Keratinocyte (primary cell): ENCODE data around the gene KLLN. TPM values are rescaled to one million over a fixed set of nuclear protein-coding genes. Genes with fewer than 3 reads are reported as not detected.

Source experiments
- DNase-seq: peaks from one replicate; pipeline ENCODE4 v3.0.0-alpha.2; 2011; ENCODE audit warnings: low read depth, missing footprints, low spot score
- FAIRE-seq: peaks from 2 replicates; lab custom pipeline; 2011; peaks lifted over from hg19 to GRCh38; lab: Jason Lieb, UNC
- H2AFZ ChIP-seq: 2 replicates; pipeline ENCODE4 v1.6.0; 2012; ENCODE audit warnings: low read length, control low read depth, inconsistent platforms; ENCODE audit not compliant: control insufficient read depth
- H3K27ac ChIP-seq: 2 replicates; pipeline ENCODE4 v1.5.1; 2011; ENCODE audit warnings: low read length; ENCODE audit not compliant: control insufficient read depth, insufficient read depth
- H3K27me3 ChIP-seq: 3 replicates; pipeline ENCODE4 v1.6.0; 2011; ENCODE audit warnings: low read length; ENCODE audit not compliant: control insufficient read depth, insufficient read depth; ENCODE audit errors: extremely low read depth
- H3K36me3 ChIP-seq, 2 experiments: 2 replicates in 1 of 2; 3 replicates in 1 of 2; pipeline ENCODE4 v1.5.1; 2011; ENCODE audit warnings: low read length in 2 of 2, mild to moderate bottlenecking in 1 of 2; ENCODE audit not compliant: control insufficient read depth in 2 of 2, insufficient read depth in 2 of 2; ENCODE audit errors: extremely low read depth in 1 of 2
- H3K4me1 ChIP-seq: 3 replicates; pipeline ENCODE4 v1.5.1; 2011; ENCODE audit warnings: low read length; ENCODE audit not compliant: control insufficient read depth, insufficient read depth; ENCODE audit errors: extremely low read depth
- H3K4me2 ChIP-seq: 3 replicates; pipeline ENCODE4 v1.6.0; 2011; ENCODE audit warnings: low read depth, low read length; ENCODE audit not compliant: control insufficient read depth, insufficient read depth; ENCODE audit errors: extremely low read depth
- H3K4me3 ChIP-seq, 3 experiments: fragments of 200-600 bp in 1 of 3; sonication (generic) in 1 of 3; 2 replicates in 2 of 3; 3 replicates in 1 of 3; pipeline ENCODE4 v1.5.1; 2011 to 2016; ENCODE audit warnings: low read length in 3 of 3, mild to moderate bottlenecking in 3 of 3, control low read depth in 2 of 3, inconsistent platforms in 1 of 3, low read depth in 1 of 3, mixed read lengths in 1 of 3, mixed run types in 1 of 3, moderate library complexity in 1 of 3; ENCODE audit not compliant: control insufficient read depth in 2 of 3, insufficient read depth in 2 of 3; ENCODE audit errors: extremely low read depth in 1 of 3
- H3K79me2 ChIP-seq: 2 replicates; pipeline ENCODE4 v1.6.0; 2012; ENCODE audit warnings: low read length; ENCODE audit not compliant: control insufficient read depth, insufficient read depth
- H3K9ac ChIP-seq: 3 replicates; pipeline ENCODE4 v1.6.0; 2011; ENCODE audit warnings: low read length; ENCODE audit not compliant: control insufficient read depth, insufficient read depth; ENCODE audit errors: extremely low read depth
- H3K9me1 ChIP-seq: 3 replicates; pipeline ENCODE4 v1.6.0; 2011; ENCODE audit warnings: low read length; ENCODE audit not compliant: control insufficient read depth, insufficient read depth; ENCODE audit errors: extremely low read depth
- H3K9me3 ChIP-seq: 2 replicates; pipeline ENCODE4 v1.5.1; 2012; ENCODE audit warnings: low read depth, low read length; ENCODE audit not compliant: control insufficient read depth
- H4K20me1 ChIP-seq: 3 replicates; pipeline ENCODE4 v1.6.0; 2011; ENCODE audit warnings: low read length; ENCODE audit not compliant: control insufficient read depth, insufficient read depth; ENCODE audit errors: extremely low read depth
- CTCF ChIP-seq, 3 experiments: IDR thresholded peaks in 1 of 3; conservative IDR thresholded peaks in 1 of 3; optimal IDR thresholded peaks in 1 of 3; 2 replicates in 2 of 3; 3 replicates in 1 of 3; pipeline versions ENCODE3 to v1.5.1; 2011; ENCODE audit warnings: low read length in 3 of 3, mild to moderate bottlenecking in 3 of 3, moderate library complexity in 2 of 3, control low read depth in 1 of 3, inconsistent platforms in 1 of 3; ENCODE audit not compliant: insufficient read depth in 2 of 3; ENCODE audit errors: extremely low read depth in 1 of 3
- EZH2 ChIP-seq: IDR thresholded peaks from one replicate; pipeline ENCODE4 v1.6.1; 2012; ENCODE audit warnings: inconsistent platforms, mild to moderate bottlenecking, low read length, moderate library complexity
- dilution Hi-C: fragments of 300-500 bp; cut with MboI; formaldehyde crosslinking; loops from one replicate; pipeline ENCODE4 v1.7.0; 2020; ENCODE audit warnings: low sequenced_read_pairs; ENCODE audit not compliant: extremely low pct_ligation_motif_present
- polyA plus RNA-seq, 5 experiments: library from polyadenylated mRNA; depleted of rRNA in 3 of 5; stranded (reverse) in 3 of 5; stranded (forward) in 1 of 5; unstranded in 1 of 5; fragments of >200 nt; gene quantifications; 1 replicate in 1 of 5; 2 replicates in 3 of 5; 3 replicates in 1 of 5; pipeline versions ENCODE4 v1.2.1 to v1.2.3, GENCODE V29; 2011 to 2012; ENCODE audit warnings: missing spikeins in 2 of 5, low read depth in 1 of 5, low replicate concordance in 1 of 5

Gene KLLN
- polyA plus RNA-seq, 1 donor (not counting 4 experiments of a cell fraction or from before 2014, with no cell fraction given), result 0.16 TPM

- Histone ChIP-seq H3K4me3 (no peak overlapping the region), H3K27me3 (no peaks in the 10 kb centered on the region), H3K36me3 (peaks cover 2 to 7% of the 10 kb centered on the region in 2 experiments), H3K79me2 (peaks cover 43% of the 10 kb centered on the region), H2AFZ (no peak overlapping the region), H3K4me1 (no peaks in the 10 kb centered on the region), H4K20me1 (peaks cover 5% of the 10 kb centered on the region), H3K9me1 (no peaks in the 10 kb centered on the region), H3K4me2 (no peak overlapping the region), H3K9me3 (no peaks in the 10 kb centered on the region), H3K9ac (no peak overlapping the region), H3K27ac (no peak overlapping the region)
- DNase-seq, result no peak
- FAIRE-seq, result no peak
- dilution Hi-C loops, result no loop called here
- TF ChIP-seq CTCF (optimal IDR thresholded peaks at IDR 0.05 in 1 of 3, IDR thresholded peaks at IDR 0.05 in 1 of 3, conservative IDR thresholded peaks at IDR 0.05 in 1 of 3; ENCODE audit: extremely low read depth in 1 of 3, insufficient read depth in 2 of 3, low read length in 3 of 3) (no peak), EZH2 (no peak)
Observed at GRCh38 chr10:87880336-87880735, 17.0 kb upstream of the KLLN start.

- Histone ChIP-seq H2AFZ (no peak overlapping the region), H3K9me3 (no peaks in the 10 kb centered on the region), H3K9me1 (no peaks in the 10 kb centered on the region), H3K36me3 (peaks cover 2 to 7% of the 10 kb centered on the region in 2 experiments), H3K27ac (no peak overlapping the region), H3K79me2 (peaks cover 54% of the 10 kb centered on the region), H3K9ac (no peak overlapping the region), H3K4me1 (no peaks in the 10 kb centered on the region), H4K20me1 (peaks cover 5% of the 10 kb centered on the region), H3K27me3 (no peaks in the 10 kb centered on the region), H3K4me2 (no peak overlapping the region), H3K4me3 (no peak overlapping the region)
- TF ChIP-seq CTCF (optimal IDR thresholded peaks at IDR 0.05 in 1 of 3, IDR thresholded peaks at IDR 0.05 in 1 of 3, conservative IDR thresholded peaks at IDR 0.05 in 1 of 3; ENCODE audit: extremely low read depth in 1 of 3, insufficient read depth in 2 of 3, low read length in 3 of 3) (no peak), EZH2 (no peak)
- dilution Hi-C loops, result no loop called here
- DNase-seq (no peak), FAIRE-seq (no peak)
Observed at GRCh38 chr10:87878664-87879459, 15.5 kb upstream of the KLLN start.
